Breast epithelium (tissue), 3 donors: Measurements from ENCODE around the gene UBE2H.

ENCODE experiments used
- CTCF ChIP-seq, 3 donors: fragments of 450-650 bp; IDR thresholded peaks; one replicate each; pipeline ENCODE4 v1.5.1; 2016 to 2017; ENCODE audit warnings: antibody characterized with exemption in 3 of 3, mild to moderate bottlenecking in 3 of 3, moderate library complexity in 3 of 3
- POLR2A ChIP-seq: fragments of 450-650 bp; IDR thresholded peaks from one replicate; pipeline ENCODE4 v1.6.1; 2016; ENCODE audit warnings: antibody characterized with exemption, mild to moderate bottlenecking, moderate library complexity
- POLR2AphosphoS5 ChIP-seq, 3 donors: sonication (generic); formaldehyde crosslinking; IDR thresholded peaks; one replicate each; pipeline ENCODE4 v1.6.1; 2017; ENCODE audit warnings: antibody characterized with exemption in 3 of 3

- TF ChIP-seq CTCF (IDR thresholded peaks at IDR 0.05) (no peak), POLR2AphosphoS5 (IDR thresholded peaks at IDR 0.05) (no peak), POLR2A (no peak)
Observed at GRCh38 chr7:129793506-129794310, 159.1 kb downstream of the UBE2H start.
